ENCODE results near the gene ARSH. TPM values are rescaled to one million over a fixed set of nuclear protein-coding genes. Genes with fewer than 3 reads are reported as not detected.

Gene ARSH
- total and polyA plus RNA-seq, 4 donors, result not detected

DNA sequence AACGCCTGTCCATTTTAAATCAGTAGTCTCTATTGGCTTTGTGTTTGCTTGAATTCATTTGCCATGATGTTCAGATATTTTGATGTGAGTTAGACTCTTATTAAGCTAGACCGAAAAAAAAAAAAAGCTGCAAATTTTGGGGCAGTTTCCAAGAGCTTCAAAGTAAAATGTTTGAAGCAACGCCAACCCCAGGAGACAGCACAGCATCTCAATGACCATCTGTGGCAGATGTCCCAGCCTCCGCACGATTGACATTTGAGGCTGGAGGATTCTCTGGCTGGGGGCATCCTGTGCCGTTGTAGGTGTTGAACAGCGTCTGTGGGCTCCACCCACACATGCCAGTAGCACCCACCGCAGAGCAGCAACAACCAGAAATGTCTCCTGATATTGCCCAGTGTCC is 17.8 kb downstream of the ARSH start:
- Histone ChIP-seq H3K27me3 (ENCODE audit: control insufficient read depth in 4 of 4, insufficient read depth in 4 of 4, low read length in 3 of 4) (no peaks in the 10 kb centered on the region), H3K36me3 (ENCODE audit: control insufficient read depth in 4 of 4, insufficient read depth in 3 of 4, low read depth in 1 of 4, low read length in 3 of 4) (no peaks in the 10 kb centered on the region), H3K4me3 (ENCODE audit: low read depth in 1 of 3, low read length in 3 of 3) (no peak overlapping the region), H3K4me1 (ENCODE audit: control insufficient read depth in 4 of 4, insufficient read depth in 4 of 4, low read length in 3 of 4) (no peaks in the 10 kb centered on the region), H3K9ac (ENCODE audit: low read depth in 1 of 2, low read length in 2 of 2) (no peak overlapping the region), H3K27ac (ENCODE audit: low read depth in 1 of 2, low read length in 2 of 2) (no peak overlapping the region), H3K9me3 (ENCODE audit: control insufficient read depth in 4 of 4, low read length in 3 of 4) (no peaks in the 10 kb centered on the region)
- 78% methylated on average over 8 of the region's 8 CpGs for WGBS
- no peak for TF ChIP-seq SP1 (IDR thresholded peaks at IDR 0.05)
- TF ChIP-seq FOXA1 (IDR thresholded peaks at IDR 0.05), result no peak
- TF ChIP-seq TAF1 (conservative IDR thresholded peaks at IDR 0.05), result no peak
- TF ChIP-seq, protein P1, sequence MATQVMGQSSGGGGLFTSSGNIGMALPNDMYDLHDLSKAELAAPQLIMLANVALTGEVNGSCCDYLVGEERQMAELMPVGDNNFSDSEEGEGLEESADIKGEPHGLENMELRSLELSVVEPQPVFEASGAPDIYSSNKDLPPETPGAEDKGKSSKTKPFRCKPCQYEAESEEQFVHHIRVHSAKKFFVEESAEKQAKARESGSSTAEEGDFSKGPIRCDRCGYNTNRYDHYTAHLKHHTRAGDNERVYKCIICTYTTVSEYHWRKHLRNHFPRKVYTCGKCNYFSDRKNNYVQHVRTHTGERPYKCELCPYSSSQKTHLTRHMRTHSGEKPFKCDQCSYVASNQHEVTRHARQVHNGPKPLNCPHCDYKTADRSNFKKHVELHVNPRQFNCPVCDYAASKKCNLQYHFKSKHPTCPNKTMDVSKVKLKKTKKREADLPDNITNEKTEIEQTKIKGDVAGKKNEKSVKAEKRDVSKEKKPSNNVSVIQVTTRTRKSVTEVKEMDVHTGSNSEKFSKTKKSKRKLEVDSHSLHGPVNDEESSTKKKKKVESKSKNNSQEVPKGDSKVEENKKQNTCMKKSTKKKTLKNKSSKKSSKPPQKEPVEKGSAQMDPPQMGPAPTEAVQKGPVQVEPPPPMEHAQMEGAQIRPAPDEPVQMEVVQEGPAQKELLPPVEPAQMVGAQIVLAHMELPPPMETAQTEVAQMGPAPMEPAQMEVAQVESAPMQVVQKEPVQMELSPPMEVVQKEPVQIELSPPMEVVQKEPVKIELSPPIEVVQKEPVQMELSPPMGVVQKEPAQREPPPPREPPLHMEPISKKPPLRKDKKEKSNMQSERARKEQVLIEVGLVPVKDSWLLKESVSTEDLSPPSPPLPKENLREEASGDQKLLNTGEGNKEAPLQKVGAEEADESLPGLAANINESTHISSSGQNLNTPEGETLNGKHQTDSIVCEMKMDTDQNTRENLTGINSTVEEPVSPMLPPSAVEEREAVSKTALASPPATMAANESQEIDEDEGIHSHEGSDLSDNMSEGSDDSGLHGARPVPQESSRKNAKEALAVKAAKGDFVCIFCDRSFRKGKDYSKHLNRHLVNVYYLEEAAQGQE (IDR thresholded peaks at IDR 0.05), result no peak
- TF ChIP-seq, protein P2, sequence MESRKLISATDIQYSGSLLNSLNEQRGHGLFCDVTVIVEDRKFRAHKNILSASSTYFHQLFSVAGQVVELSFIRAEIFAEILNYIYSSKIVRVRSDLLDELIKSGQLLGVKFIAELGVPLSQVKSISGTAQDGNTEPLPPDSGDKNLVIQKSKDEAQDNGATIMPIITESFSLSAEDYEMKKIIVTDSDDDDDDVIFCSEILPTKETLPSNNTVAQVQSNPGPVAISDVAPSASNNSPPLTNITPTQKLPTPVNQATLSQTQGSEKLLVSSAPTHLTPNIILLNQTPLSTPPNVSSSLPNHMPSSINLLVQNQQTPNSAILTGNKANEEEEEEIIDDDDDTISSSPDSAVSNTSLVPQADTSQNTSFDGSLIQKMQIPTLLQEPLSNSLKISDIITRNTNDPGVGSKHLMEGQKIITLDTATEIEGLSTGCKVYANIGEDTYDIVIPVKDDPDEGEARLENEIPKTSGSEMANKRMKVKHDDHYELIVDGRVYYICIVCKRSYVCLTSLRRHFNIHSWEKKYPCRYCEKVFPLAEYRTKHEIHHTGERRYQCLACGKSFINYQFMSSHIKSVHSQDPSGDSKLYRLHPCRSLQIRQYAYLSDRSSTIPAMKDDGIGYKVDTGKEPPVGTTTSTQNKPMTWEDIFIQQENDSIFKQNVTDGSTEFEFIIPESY (IDR thresholded peaks at IDR 0.05), result no peak
- TF ChIP-seq RXRA (IDR thresholded peaks at IDR 0.05), result no peak
- TF ChIP-seq HNF4A (conservative IDR thresholded peaks at IDR 0.05), result no peak
- no peak for TF ChIP-seq FOXA2 (IDR thresholded peaks at IDR 0.05)
- TF ChIP-seq, protein P3, sequence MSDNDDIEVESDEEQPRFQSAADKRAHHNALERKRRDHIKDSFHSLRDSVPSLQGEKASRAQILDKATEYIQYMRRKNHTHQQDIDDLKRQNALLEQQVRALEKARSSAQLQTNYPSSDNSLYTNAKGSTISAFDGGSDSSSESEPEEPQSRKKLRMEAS (IDR thresholded peaks at IDR 0.05), result no peak
- no peak for TF ChIP-seq GABPA (IDR thresholded peaks at IDR 0.05 in 1 of 2, conservative IDR thresholded peaks at IDR 0.05 in 1 of 2)
- no peak for DNase-seq (ENCODE audit: low spot score)

DNA sequence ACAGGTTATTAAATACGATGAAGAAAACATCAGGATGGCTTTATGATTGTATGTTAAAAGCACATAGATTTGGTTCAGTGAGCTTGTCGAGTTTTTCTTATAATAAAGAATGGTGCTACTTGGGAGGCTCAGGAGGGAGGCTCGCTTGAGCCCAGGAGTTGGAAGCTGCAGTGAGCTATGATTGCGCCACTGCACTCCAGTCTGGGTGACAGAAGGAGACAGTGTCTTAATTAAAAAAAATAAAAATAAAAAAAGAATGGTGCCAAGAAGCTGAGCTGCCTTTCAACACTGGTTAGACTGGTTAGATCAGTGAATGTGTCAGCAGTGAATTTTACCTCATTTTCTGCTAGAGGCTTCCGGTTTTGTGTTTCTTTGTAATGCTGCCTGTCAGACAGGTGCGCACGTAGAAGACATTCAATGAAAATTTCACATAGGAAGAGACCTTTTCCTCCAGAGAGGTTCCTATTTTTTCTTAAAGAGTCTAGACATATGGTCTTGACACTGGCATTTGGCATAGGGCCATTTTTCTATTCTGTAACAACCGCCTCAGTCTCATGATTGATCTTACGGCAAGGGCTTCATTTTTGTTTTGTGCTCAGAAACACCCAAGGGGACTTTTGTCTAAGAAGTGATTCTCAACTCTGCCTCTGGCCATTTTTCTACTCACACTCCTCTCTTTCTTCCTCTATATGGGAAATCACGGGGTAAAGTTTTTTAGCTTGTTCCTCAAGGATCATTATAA is 19.9 kb downstream of the ARSH start:
- H3K4me3 ChIP-seq (ENCODE audit: low read depth in 1 of 3, low read length in 3 of 3), result no peak overlapping the region
- H3K9ac ChIP-seq (ENCODE audit: low read depth in 1 of 2, low read length in 2 of 2), result no peak overlapping the region
- no peaks in the 10 kb centered on the region for H3K27me3 ChIP-seq (ENCODE audit: control insufficient read depth in 4 of 4, insufficient read depth in 4 of 4, low read length in 3 of 4)
- WGBS, result 65% methylated on average over 10 of the region's 10 CpGs
- no peaks in the 10 kb centered on the region for H3K9me3 ChIP-seq (ENCODE audit: control insufficient read depth in 4 of 4, low read length in 3 of 4)
- H3K27ac ChIP-seq (ENCODE audit: low read depth in 1 of 2, low read length in 2 of 2), result no peak overlapping the region
- TF ChIP-seq SP1 (IDR thresholded peaks at IDR 0.05) (no peak), FOXA2 (IDR thresholded peaks at IDR 0.05) (no peak), HNF4A (conservative IDR thresholded peaks at IDR 0.05) (no peak), TAF1 (conservative IDR thresholded peaks at IDR 0.05) (no peak), RAD21 (IDR thresholded peaks at IDR 0.05) (no peak), RXRA (IDR thresholded peaks at IDR 0.05) (no peak), JUND (IDR thresholded peaks at IDR 0.05) (no peak), HNF4G (IDR thresholded peaks at IDR 0.05) (no peak), YY1 (IDR thresholded peaks at IDR 0.05) (no peak), FOXA1 (IDR thresholded peaks at IDR 0.05) (no peak), EGR1 (IDR thresholded peaks at IDR 0.05; ENCODE audit: low read depth in 2 of 2) (no peak), NR2F2 (IDR thresholded peaks at IDR 0.05) (no peak), GABPA (IDR thresholded peaks at IDR 0.05 in 1 of 2, conservative IDR thresholded peaks at IDR 0.05 in 1 of 2) (no peak)
- TF ChIP-seq, protein P3 (IDR thresholded peaks at IDR 0.05), result no peak
- TF ChIP-seq, protein P4, sequence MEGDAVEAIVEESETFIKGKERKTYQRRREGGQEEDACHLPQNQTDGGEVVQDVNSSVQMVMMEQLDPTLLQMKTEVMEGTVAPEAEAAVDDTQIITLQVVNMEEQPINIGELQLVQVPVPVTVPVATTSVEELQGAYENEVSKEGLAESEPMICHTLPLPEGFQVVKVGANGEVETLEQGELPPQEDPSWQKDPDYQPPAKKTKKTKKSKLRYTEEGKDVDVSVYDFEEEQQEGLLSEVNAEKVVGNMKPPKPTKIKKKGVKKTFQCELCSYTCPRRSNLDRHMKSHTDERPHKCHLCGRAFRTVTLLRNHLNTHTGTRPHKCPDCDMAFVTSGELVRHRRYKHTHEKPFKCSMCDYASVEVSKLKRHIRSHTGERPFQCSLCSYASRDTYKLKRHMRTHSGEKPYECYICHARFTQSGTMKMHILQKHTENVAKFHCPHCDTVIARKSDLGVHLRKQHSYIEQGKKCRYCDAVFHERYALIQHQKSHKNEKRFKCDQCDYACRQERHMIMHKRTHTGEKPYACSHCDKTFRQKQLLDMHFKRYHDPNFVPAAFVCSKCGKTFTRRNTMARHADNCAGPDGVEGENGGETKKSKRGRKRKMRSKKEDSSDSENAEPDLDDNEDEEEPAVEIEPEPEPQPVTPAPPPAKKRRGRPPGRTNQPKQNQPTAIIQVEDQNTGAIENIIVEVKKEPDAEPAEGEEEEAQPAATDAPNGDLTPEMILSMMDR (IDR thresholded peaks at IDR 0.05; ENCODE audit: low read depth, low read length, missing input control), result no peak
- TF ChIP-seq, protein P5, sequence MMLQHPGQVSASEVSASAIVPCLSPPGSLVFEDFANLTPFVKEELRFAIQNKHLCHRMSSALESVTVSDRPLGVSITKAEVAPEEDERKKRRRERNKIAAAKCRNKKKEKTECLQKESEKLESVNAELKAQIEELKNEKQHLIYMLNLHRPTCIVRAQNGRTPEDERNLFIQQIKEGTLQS (IDR thresholded peaks at IDR 0.05), result no peak
- TF ChIP-seq, protein P2 (IDR thresholded peaks at IDR 0.05), result no peak
- no peaks in the 10 kb centered on the region for H3K4me1 ChIP-seq (ENCODE audit: control insufficient read depth in 4 of 4, insufficient read depth in 4 of 4, low read length in 3 of 4)
- DNase-seq (ENCODE audit: low spot score), result no peak
- H3K36me3 ChIP-seq (ENCODE audit: control insufficient read depth in 4 of 4, insufficient read depth in 3 of 4, low read depth in 1 of 4, low read length in 3 of 4), result no peaks in the 10 kb centered on the region

All from liver (tissue), 9 donors.